ENCODE measurements around the gene ATG12. TPM values are rescaled to one million over a fixed set of nuclear protein-coding genes. Genes with fewer than 3 reads are reported as not detected.

The ATG12 gene
- total and polyA plus RNA-seq, 2 experiments from 2014 or later: 52.6 to 109 TPM

DNA sequence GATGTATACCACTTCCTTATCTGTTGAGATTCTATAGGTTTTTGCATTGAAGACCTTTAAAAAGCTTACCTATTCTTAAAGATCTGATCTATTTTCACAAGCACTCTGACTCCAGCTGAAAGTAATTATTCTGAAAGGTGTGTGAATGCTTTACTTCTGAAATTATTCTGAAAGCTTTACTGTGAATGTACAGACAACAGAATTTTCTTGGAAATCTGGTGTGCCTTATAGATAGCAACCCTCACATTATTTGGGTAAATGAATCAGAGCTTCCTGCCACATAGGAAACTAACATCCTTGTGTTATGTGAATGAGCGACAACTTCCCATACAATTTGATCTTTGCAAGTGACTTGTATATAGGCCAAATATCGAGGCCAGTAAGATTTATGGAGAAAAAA lies 31.4 kb downstream of the ATG12 start:
- H3K36me3 ChIP-seq (ENCODE audit: insufficient read depth): 0 out of 2 replicates have a peak, but pooled peaks cover 5% of the 10 kb centered on the region
- no peak for ATAC-seq
- TF ChIP-seq CREB1 (CRISPR knock-in tag; IDR thresholded peaks at IDR 0.05; ENCODE audit: low read depth) (no peak), EZH2 (IDR thresholded peaks at IDR 0.05; ENCODE audit: low read depth, unreplicated experiment) (no peak), JUNB (IDR thresholded peaks at IDR 0.05; ENCODE audit: unreplicated experiment) (no peak), STAT1 (IDR thresholded peaks at IDR 0.05; ENCODE audit: unreplicated experiment) (no peak), NANOG (IDR thresholded peaks at IDR 0.05; ENCODE audit: borderline replicate concordance) (no peak), ZNF114 (CRISPR knock-in tag; IDR thresholded peaks at IDR 0.05) (no peak), EZH2phosphoT487 (IDR thresholded peaks at IDR 0.05; ENCODE audit: unreplicated experiment) (no peak), ZNF331 (CRISPR knock-in tag; IDR thresholded peaks at IDR 0.05; ENCODE audit: low read depth) (no peak), POLR2AphosphoS5 (IDR thresholded peaks at IDR 0.05; ENCODE audit: low read depth) (no peak)
- TF ChIP-seq, protein P1, sequence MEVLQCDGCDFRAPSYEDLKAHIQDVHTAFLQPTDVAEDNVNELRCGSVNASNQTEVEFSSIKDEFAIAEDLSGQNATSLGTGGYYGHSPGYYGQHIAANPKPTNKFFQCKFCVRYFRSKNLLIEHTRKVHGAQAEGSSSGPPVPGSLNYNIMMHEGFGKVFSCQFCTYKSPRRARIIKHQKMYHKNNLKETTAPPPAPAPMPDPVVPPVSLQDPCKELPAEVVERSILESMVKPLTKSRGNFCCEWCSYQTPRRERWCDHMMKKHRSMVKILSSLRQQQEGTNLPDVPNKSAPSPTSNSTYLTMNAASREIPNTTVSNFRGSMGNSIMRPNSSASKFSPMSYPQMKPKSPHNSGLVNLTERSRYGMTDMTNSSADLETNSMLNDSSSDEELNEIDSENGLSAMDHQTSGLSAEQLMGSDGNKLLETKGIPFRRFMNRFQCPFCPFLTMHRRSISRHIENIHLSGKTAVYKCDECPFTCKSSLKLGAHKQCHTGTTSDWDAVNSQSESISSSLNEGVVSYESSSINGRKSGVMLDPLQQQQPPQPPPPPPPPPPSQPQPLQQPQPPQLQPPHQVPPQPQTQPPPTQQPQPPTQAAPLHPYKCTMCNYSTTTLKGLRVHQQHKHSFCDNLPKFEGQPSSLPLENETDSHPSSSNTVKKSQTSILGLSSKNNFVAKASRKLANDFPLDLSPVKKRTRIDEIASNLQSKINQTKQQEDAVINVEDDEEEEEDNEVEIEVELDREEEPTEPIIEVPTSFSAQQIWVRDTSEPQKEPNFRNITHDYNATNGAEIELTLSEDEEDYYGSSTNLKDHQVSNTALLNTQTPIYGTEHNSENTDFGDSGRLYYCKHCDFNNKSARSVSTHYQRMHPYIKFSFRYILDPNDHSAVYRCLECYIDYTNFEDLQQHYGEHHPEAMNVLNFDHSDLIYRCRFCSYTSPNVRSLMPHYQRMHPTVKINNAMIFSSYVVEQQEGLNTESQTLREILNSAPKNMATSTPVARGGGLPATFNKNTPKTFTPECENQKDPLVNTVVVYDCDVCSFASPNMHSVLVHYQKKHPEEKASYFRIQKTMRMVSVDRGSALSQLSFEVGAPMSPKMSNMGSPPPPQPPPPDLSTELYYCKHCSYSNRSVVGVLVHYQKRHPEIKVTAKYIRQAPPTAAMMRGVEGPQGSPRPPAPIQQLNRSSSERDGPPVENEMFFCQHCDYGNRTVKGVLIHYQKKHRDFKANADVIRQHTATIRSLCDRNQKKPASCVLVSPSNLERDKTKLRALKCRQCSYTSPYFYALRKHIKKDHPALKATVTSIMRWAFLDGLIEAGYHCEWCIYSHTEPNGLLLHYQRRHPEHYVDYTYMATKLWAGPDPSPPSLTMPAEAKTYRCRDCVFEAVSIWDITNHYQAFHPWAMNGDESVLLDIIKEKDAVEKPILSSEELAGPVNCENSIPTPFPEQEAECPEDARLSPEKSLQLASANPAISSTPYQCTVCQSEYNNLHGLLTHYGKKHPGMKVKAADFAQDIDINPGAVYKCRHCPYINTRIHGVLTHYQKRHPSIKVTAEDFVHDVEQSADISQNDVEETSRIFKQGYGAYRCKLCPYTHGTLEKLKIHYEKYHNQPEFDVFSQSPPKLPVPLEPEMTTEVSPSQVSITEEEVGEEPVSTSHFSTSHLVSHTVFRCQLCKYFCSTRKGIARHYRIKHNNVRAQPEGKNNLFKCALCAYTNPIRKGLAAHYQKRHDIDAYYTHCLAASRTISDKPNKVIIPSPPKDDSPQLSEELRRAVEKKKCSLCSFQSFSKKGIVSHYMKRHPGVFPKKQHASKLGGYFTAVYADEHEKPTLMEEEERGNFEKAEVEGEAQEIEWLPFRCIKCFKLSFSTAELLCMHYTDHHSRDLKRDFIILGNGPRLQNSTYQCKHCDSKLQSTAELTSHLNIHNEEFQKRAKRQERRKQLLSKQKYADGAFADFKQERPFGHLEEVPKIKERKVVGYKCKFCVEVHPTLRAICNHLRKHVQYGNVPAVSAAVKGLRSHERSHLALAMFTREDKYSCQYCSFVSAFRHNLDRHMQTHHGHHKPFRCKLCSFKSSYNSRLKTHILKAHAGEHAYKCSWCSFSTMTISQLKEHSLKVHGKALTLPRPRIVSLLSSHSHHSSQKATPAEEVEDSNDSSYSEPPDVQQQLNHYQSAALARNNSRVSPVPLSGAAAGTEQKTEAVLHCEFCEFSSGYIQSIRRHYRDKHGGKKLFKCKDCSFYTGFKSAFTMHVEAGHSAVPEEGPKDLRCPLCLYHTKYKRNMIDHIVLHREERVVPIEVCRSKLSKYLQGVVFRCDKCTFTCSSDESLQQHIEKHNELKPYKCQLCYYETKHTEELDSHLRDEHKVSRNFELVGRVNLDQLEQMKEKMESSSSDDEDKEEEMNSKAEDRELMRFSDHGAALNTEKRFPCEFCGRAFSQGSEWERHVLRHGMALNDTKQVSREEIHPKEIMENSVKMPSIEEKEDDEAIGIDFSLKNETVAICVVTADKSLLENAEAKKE (CRISPR knock-in tag; IDR thresholded peaks at IDR 0.05): no peak
- TF ChIP-seq, protein P2, sequence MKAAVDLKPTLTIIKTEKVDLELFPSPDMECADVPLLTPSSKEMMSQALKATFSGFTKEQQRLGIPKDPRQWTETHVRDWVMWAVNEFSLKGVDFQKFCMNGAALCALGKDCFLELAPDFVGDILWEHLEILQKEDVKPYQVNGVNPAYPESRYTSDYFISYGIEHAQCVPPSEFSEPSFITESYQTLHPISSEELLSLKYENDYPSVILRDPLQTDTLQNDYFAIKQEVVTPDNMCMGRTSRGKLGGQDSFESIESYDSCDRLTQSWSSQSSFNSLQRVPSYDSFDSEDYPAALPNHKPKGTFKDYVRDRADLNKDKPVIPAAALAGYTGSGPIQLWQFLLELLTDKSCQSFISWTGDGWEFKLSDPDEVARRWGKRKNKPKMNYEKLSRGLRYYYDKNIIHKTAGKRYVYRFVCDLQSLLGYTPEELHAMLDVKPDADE (IDR thresholded peaks at IDR 0.05): no peak
- TF ChIP-seq, protein P3, sequence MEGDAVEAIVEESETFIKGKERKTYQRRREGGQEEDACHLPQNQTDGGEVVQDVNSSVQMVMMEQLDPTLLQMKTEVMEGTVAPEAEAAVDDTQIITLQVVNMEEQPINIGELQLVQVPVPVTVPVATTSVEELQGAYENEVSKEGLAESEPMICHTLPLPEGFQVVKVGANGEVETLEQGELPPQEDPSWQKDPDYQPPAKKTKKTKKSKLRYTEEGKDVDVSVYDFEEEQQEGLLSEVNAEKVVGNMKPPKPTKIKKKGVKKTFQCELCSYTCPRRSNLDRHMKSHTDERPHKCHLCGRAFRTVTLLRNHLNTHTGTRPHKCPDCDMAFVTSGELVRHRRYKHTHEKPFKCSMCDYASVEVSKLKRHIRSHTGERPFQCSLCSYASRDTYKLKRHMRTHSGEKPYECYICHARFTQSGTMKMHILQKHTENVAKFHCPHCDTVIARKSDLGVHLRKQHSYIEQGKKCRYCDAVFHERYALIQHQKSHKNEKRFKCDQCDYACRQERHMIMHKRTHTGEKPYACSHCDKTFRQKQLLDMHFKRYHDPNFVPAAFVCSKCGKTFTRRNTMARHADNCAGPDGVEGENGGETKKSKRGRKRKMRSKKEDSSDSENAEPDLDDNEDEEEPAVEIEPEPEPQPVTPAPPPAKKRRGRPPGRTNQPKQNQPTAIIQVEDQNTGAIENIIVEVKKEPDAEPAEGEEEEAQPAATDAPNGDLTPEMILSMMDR (conservative IDR thresholded peaks at IDR 0.05; ENCODE audit: low read depth in 2 of 2): no peak
- TF ChIP-seq, protein P4, sequence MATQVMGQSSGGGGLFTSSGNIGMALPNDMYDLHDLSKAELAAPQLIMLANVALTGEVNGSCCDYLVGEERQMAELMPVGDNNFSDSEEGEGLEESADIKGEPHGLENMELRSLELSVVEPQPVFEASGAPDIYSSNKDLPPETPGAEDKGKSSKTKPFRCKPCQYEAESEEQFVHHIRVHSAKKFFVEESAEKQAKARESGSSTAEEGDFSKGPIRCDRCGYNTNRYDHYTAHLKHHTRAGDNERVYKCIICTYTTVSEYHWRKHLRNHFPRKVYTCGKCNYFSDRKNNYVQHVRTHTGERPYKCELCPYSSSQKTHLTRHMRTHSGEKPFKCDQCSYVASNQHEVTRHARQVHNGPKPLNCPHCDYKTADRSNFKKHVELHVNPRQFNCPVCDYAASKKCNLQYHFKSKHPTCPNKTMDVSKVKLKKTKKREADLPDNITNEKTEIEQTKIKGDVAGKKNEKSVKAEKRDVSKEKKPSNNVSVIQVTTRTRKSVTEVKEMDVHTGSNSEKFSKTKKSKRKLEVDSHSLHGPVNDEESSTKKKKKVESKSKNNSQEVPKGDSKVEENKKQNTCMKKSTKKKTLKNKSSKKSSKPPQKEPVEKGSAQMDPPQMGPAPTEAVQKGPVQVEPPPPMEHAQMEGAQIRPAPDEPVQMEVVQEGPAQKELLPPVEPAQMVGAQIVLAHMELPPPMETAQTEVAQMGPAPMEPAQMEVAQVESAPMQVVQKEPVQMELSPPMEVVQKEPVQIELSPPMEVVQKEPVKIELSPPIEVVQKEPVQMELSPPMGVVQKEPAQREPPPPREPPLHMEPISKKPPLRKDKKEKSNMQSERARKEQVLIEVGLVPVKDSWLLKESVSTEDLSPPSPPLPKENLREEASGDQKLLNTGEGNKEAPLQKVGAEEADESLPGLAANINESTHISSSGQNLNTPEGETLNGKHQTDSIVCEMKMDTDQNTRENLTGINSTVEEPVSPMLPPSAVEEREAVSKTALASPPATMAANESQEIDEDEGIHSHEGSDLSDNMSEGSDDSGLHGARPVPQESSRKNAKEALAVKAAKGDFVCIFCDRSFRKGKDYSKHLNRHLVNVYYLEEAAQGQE (IDR thresholded peaks at IDR 0.05; ENCODE audit: unreplicated experiment): no peak
- peaks cover 9% of the 10 kb centered on the region for H3K27me3 Mint-ChIP-seq (ENCODE audit: insufficient read depth, low read depth, poor library complexity)
- H3K79me2 ChIP-seq (replicated peaks; ENCODE audit: insufficient read depth): peaks cover 9% of the 10 kb centered on the region; the same call in 1 of the 2 replicates
- peaks cover 25% of the 10 kb centered on the region for H3K36me3 Mint-ChIP-seq (ENCODE audit: low read depth)
- peaks cover 14% of the 10 kb centered on the region for H3K27me3 ChIP-seq (ENCODE audit: insufficient read depth)
- H3K4me3 ChIP-seq: no peak overlapping the region
- no peaks in the 10 kb centered on the region for H3K9me3 Mint-ChIP-seq
- H2AFZ ChIP-seq: no peak overlapping the region
- no peaks in the 10 kb centered on the region for H3F3A ChIP-seq (replicated peaks; ENCODE audit: low read depth)
- H3K4me2 ChIP-seq: no peak overlapping the region
- no peak for DNase-seq (ENCODE audit: low spot score)
- H3K9me2 ChIP-seq (ENCODE audit: insufficient read depth): no peaks in the 10 kb centered on the region
- 0 out of 2 replicates have a peak, but pooled peaks cover 3% of the 10 kb centered on the region for H4K20me1 ChIP-seq (replicated peaks; ENCODE audit: insufficient read depth)
- H3K4me1 ChIP-seq (ENCODE audit: insufficient read depth): peaks cover 27% of the 10 kb centered on the region
- H3K4me3 Mint-ChIP-seq: no peak overlapping the region
- H3K4me1 Mint-ChIP-seq: peaks cover 31% of the 10 kb centered on the region
- H3K27ac Mint-ChIP-seq: no peak overlapping the region
- H3K27ac ChIP-seq (ENCODE audit: low read depth): no peak overlapping the region

All from GM23338 (cell line).